HG03060 (cell line): Measurements from ENCODE around the gene TNFRSF14.
"Not testable (repeated sequence)": the region's sequence is repeated elsewhere in the genome, so short reads cannot be mapped to it uniquely, and the experiment has no call there.

ENCODE experiments used
- ATAC-seq: cut with Tn5 transposase; IDR thresholded peaks from one replicate; pipeline ENCODE4 v1.9.1; 2021; ENCODE audit warnings: low read depth, moderate number of reproducible peaks; ENCODE audit not compliant: unreplicated experiment

TNFRSF14 gene

DNA sequence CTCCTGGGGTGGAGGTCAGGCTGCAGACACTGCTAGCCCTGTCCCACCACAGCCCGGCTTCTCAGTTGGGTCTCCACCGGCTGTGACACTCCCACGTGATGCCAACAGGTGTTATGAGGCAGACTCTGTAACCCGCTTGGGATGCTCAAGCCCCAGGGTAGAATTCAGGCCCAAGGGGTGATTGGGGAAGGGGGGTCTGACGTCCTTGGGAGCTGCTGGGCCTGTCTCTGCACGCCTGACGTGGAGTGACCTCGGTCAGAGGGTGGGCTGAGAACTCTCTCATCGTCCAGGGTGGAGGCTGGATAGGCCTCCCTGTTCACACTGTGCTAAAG lies 18.4 kb upstream of the TNFRSF14 start:
- ATAC-seq = no peak

DNA sequence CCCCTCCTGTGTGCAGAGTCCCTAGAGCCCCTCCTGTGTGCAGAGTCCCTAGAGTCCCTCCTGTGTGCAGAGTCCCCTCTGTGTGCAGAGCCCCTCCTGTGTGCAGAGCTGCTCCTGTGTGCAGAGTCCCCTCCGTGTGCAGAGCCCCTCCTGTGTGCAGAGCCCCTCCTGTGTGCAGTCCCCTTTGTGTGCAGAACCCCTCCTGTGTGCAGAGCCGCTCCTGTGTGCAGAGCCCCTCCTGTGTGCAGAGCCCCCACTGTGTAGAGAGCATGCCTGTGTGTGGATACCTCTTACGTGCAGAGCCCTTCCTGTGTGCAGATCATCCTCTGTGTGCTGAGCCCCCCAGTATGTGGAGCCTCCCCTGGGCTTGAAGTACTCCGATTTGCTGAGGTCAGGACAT lies 17.8 kb upstream of the TNFRSF14 start:
- ATAC-seq = no peak

DNA sequence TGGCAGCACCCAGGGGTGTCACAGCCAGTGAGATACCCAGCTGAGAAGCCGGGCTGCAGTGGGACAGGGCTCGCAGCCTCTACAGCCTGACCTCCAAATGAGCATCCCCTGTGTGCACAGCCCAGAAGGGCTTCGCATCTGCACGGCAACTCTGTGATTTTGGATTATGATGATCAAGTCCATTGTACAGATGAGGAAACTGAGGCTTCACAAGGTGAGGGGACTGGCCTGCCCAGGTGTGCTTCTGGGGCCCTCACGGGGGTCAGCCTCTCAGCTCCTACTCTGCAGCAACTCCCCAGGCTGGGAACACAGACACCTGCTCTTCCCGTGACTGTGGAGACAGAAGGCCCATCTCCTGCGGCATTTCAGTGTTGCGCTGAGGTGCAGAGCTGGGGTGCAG lies 17.3 kb upstream of the TNFRSF14 start:
- ATAC-seq = no peak

DNA sequence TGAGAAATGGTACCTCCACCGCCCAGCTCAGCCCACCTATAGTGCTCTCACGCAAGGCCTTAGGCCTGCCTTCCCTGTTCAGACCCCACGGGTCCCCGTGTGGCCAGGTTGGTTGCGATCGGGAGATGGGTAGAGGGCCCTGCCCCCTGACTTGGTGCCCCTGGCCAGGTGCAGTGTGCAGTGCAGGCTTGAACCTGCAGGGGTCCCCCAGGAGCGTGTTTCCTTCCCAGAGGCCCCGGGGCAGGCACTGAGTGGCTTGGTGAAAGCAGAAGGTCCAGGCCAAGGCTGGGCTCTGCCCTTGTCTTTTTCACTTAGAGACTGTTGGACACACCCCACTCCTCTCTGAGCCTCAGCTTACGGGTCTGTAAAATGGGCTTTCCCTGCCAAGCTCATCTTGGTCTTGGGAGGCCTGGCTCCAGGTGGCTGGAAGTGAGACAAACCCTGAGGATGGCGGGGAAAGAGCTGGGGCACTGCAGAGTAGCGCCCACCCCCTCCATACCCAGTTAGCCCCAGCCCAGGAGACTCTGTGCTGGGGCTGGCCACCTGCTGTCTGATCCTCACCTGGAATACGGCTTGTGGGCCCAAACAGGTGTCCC lies 16.8 kb upstream of the TNFRSF14 start:
- ATAC-seq = no peak

DNA sequence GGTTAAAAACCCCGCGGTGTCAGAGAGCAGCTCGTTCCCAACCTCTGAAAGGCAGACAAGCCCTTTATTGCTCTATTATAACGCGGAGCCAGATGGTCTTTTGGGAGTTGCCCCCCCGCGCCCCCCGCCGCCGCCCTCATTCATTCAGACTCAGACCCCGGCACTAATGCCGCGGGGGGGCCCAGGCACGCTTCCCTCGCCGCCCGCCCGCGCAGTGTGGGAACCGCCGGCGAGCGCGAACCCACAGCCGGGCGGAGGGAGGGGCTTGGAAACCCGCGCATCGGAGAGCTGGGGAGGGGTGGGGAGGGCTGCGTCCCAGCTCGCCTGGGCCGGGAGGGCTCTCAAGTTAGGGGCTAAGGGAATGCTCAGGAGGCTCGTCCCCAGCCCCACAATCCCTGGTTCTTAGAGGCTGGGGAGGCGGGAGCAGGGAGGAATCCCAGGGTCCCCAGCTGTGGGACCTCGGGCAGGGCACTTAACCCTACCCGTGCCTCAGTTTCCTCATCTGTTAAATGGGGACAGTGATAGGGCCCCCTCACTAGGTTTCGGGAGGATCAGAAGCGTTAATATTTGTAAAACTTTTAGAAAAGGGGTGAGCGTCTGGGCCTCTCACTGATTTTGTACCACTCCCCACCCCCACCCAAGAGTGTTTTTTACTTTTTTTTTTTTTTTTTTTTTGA lies 15.2 kb upstream of the TNFRSF14 start:
- no peak for ATAC-seq

DNA sequence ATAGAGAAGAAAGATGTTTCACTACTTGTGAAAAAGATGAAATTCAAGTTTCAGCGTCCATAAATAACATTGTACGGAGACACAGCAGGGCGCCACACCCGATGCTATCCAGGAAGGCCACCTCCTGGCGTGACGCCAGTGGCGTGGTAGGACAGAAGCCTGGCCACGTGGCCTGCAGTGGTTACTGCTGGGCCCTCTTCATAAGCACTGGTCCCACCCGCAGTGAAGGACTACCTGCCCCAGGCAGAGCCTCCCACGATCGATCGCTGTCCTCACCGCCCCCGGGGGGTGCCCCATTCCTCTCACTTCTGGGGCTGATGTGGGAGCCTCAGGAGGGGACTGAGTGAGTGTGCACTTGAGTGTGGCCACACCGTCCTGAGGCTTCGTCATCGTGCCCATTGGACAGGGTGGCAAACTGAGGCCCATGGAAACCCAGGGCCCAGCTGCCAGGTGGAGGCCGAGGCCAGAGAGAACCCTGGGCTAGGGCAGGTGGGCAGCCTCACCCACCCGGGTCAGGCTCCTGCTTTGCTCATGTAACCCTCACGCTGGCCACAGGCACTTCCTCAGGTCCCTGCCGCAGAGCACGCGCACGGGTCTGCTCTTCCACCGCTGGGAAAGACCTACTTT lies 14.4 kb upstream of the TNFRSF14 start:
- ATAC-seq = no peak

DNA sequence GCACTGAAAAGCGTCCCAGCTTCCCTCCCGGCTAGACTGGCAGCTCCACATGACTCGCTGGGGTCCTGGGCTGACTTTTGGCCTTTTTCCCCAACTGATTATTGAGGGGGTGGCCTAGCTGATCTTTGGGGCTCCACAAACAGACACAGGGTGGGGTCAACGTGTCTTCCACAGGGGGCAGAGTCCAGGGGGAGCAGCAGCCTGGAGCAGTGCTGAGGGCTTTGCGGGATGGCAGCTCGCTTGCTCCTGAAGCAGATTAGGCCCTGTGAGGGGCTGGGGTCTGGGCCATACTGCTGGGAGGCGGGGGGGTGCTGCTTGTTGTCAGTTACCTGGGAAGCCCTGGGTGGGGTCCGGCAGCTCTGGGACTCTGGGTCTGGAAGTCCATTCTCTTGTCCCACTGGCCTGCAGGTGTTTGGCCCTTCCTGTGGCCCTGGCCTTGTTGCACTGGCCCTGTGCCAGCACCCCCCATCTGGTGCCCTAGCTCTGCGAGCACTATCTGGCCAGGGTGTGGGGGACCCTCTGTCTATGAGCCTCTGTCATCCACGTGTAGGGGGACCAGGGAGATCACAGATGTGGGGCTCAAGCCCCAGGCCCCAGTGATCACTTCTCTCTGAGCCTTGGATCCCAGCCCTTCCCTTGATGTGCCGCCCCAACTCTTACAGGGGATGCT lies 13.8 kb upstream of the TNFRSF14 start:
- no peak for ATAC-seq

DNA sequence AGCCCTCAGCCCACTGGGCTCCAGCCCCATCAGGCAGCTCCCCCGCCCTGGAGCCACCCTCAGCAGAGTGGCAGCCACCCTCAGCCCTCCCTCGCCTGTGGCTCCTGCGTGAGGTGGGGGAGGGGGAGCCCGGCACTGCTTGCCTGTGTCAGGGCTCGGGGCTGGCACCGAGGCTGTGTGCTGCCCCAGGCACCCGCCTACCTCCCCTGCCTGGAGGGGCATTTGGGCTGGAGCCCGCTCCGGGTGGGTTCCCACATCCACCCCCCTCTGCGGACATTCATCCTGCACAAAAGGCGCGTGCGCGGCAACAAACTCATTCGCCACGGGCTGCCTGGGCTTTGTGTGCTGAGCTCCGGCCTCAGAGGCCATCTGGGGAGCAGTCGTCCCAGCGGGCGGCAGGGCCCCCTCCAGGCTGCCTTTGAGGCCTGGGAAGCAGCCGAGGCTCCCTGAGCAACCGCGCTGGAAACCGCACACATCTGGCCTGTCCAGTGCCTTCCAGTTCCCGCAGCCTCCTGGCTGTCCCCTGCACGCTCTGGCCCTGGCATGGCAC lies 12.6 kb upstream of the TNFRSF14 start:
- ATAC-seq = no peak

DNA sequence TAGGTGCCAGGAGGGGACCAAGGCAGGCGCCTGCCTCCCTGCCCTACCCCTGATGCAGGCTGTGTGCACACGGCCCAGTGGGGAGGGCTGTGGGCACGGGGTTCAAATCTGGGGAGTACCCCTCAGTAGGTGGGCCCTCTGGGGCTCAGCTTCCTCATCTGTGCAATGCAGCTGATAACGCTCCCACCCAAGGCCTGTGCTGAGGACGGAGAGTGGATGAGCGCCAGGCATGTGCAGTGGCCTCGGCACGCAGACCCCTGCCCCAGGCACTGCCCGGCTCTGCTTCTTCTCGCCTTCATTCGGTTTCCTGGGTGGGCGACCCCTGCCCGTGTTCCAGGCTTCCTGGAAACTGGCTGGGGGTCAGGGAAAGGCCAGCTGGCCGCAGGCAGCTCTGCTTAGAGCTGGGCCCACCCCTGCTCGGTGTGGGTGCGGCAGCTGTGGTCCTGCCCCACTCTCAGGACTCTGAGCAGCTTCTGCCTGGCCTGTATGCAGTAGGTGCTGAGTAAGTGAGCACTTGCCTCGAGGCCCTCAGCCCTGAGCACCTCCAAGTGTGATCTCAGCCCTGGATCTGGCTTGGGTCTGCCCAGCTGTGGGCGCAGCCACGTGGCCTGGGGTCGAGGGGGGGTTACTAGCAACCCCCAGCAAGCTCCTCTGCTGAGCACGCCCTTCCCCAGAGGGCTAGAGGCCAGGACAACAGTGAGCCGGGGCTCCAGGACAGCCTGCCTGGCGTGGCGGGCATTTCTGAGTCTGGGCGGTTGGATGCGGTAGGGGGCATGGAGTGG lies 11.9 kb upstream of the TNFRSF14 start:
- ATAC-seq = no peak

DNA sequence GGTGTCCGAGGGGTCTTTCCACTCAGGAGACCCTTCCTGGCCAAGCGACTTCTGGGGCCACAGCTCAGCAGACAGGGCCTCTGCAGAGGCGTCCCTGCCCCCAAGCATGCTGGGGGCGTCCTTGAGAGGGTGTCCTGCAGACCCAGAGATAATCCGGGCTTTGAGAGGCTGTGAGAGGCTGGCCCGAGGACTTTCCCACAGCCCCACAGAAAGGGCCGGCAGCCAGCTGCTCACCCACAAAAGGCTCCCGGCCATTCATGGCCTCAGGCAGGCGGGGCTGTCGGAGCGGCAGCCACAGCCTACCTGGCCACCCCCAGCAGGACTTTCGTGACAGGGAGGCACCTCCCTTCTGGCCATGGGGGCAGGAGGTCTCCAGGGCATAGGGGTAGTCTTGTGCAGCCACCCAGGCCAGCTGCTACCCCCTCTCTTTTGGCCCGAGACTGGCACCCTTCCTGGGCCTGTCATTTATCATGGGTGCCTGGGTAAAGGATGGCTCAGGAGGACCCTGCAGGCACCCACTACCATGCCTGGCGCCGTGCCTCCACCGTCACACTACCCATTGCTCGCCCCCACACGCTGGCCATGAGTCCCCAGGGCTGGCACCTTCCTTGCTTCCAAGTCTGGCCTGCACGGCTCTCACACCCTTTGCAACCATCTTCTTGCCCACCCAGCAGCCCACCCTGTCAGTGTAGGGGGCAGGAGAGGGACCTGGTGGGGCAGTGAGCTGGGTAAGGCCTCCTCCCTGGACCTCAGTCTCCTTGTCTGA lies 11.1 kb upstream of the TNFRSF14 start:
- no peak for ATAC-seq

DNA sequence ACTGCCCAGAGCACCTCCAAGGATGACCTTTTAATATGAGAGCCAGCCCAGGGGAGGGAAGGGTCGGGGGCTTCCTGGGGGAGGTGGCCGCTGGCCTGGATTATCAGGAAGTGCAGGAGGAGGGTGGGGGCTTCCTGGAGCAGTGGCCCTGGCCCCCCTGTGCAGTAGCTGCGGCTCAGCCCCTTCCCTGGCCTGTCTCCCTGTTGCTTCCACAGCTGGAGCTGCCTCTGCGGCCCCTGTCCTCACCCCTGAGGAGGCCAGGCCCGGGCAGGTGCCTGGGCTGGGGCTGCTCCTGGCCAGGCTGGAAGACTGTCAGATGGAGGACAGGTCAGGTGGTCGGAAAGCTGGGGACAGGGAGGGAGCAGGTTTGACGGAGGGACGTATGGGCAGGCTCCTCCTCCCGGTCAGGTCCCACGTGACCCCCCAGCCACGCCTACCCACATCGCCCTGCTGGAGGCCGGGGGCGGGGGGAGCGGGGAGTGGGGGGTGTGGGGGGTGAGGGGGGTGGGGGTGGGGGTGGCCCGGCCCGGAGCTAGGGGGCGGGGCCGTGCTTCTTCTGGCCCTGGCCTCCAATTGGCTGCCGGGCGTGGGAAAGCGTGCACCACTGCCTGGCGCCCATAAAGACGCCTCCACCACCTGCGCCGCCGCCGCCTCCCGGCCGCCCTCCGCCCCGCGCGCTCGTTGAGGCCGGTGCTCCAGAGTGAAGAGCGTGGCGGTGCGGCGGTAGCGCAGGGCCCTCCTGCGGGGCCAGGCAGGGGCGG lies 10.2 kb upstream of the TNFRSF14 start:
- ATAC-seq = no peak

DNA sequence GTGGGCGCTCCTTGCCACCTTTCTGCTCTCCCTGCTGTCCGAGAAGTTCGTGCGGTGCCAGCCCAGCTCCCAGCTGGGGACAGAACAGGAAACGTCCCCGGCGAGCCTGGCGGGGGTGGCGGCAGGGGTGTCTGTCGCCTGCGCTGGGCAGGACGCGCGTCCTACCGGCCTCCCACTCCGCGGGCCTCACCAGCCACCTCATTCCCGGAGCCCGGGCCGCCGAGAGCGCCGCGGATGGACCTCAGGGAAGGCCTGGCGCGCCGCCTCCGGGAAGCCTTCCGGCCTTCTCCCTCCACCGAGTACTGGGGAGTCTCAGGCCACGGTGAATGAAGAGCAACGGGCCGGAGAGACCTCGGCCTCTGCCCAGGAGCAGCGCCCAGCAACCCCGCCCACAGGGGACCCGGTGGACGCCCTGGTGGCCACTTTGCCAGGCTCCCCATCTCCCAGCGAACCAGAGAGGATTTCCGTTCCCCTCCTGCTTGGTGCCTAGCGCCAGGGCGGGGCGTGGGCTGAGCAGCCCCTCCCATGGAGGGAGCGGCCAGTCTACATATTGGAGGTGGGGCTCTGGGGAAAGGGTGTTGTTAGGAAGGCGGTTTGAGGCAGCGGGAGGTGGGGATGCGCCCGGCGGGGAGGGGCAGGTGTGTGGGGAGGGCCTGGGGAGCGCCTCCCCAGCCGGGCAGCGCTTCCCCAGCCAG lies 9.5 kb upstream of the TNFRSF14 start:
- no peak for ATAC-seq

DNA sequence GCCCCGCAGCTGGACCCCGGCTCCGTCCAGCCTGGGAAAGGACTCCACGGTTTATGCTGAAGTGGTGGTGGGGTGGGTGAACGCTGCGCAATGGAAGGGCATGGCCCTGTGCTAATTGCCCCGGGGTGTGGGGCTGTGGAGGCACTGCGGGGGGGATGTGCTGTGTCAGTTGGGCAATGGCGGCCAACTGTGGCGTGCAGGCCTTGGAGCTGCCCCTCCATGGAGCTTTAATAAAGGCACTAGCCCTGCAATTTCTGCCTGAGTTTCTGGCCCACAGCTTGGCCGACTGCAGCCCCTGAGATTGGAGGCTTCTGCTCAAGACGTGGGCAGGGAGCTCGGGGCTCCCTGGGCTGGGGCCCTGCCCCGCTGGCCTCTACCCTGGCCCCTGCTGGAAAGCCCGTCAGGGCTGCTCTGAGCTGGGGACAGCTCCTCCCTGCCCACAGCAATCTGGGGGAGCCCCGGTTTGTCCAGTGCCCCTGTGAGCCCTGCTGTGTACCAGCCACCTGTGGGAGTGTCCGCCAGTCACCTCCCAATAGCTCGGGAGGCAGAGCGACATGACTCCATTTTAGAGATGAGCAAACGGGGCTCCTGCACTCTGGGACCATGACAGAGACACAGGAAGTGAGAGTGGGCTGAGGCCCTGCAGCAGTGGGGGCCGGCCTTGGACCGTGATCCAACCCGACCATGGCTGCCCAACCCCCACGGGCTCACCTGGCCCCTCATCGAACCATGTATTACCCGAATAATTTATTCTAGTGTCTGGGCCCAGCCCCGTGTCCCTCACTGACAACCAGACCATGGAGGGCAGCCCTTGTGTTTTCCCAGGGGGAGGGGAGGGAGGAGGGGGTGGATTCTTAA lies 8.7 kb upstream of the TNFRSF14 start:
- ATAC-seq = no peak

DNA sequence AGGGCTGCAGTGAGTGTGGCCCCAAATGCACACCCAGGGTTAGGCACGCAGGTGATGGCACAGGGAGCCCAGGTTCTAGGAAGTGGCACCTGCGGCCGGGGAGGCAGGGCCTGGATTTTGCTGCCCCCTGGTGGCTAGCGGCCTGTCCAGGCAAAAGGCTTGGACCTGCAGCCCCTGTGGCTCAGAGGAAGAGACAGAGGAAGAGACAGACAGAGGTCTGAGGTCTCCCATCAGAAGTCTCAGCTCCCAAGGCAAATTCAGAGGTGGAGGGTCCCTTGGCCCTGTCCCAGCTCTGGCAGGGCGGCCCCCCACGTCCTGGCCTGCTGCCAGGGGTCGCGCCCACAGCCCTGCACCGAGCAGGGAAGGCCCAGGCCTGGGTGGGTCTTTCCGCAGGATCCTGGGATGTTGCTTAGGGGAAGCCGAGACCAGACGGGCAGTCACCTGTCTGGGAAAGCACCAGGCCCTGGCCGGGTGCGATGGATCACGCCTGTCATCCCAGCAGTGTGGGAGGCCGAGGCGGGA lies 8.0 kb upstream of the TNFRSF14 start:
- ATAC-seq = no peak

DNA sequence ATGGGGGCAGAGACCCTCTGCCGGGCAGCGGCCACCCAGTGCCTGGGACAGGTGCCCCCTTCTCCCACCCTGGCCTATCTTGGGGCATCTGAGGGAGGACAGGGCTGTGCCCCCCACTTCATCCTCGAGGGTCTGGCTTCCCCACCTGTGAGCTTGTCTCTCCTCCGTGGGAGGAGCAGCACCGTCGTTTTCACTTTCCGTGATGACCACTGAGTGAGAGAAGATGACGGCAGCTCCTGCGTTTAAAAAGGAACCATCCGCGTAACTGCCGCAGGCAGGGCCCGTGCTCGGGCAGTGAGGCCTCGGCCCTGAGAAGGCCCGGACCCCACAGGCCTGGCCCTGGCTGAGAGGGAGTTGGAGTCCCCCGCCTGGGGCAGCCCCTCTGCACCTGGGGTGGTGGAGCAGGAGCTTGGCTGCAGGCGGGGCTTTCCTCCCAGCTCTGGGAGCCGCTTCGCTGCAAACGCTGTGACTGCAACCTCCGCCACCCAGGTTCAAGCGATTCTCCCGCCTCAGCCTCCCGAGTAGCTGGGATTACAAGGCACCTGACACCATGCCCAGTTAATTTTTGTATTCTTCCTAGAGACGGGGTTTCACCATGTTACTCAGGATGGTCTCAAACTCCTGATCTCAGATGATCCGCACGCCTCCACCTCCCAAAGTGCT lies 6.7 kb upstream of the TNFRSF14 start:
- ATAC-seq = not testable (repeated sequence)

DNA sequence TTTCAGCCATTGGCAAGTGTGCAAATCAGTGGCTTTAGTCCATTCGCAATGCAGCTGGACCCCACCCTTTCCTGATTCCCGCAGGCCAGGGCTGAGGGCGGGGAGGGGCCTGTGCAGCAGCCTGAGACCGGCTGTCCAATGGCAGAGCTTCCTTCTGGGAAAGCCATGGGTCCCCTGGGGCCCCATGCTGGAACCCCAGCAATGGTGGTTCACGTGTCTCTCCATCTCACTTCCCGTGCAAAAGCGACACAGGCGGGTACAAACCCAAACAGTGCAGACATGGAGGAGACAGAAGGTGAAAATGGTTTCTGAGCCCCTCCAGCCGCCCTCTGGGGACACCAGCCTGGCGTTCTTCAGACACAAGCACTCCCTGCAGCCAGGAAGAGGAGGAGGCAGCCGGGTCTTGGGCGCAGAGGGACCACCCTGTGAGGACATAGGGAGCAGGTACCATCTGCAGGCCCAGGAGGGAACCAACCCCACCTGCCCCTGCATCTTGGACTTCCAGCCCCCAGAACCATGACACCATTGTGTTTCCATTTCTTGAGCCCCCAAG lies 5.8 kb upstream of the TNFRSF14 start:
- not testable (repeated sequence) for ATAC-seq

DNA sequence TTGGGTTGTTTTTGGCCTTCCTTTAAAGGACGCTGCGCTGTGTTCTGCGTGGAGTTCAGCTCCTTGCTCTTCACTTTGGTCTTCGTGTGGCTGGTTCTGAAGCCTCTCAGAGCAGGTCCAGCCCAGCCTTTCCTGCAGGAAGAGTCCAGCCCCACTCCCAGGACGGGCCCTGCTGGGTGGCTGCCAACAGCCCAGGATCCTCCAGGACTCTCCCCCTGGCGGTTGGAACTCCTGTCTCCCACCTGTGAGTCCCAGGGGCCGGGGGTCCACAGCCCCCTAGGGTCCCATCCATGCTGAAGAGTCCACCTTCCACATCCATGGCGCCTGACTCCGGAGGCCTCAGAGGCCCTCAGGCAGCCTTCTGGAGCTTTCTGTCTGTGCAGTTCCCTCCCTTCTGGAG lies 4.6 kb upstream of the TNFRSF14 start:
- not testable (repeated sequence) for ATAC-seq
